OCI-M2 (cell line): ENCODE measurements around the gene MPND.
"Not testable (repeated sequence)": the region's sequence is repeated elsewhere in the genome, so short reads cannot be mapped to it uniquely, and the experiment has no call there.

Experiments
- DNase-seq: peaks from one replicate; lab custom pipeline; 2025; ENCODE audit not compliant: unreplicated experiment; lab: John Stamatoyannopoulos, UW

Gene MPND

DNA sequence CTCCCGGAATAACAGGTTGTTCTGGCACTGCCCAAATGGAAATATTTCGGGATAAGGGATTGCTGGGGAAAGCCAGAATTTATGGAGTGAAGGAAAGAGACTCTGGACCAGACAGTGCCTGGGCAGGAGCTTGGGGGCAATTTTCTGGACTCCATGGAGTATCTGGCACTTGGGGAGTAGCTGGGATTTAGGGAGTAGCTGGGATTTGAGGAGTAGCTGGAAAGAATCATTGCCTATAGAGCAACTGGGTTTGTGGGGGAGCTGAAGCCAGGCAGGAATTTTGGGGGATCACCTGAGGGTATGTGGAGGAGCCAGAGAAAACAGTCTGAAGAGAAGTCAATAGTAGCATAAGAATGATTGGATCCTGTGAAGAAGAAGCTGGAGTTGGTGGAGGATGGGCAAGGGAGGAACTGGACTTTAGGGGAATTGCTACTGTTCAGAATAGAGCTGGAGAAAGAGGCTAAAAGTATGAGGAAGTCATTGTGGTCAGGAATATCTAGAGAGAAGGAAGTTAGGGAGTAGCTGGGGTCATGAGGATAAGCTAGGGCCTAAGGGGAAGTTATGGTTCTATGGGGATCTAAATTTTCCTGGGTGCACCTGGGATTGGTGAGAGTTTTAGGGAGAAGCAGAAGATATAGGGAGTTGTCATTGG, 24.2 kb upstream of the MPND start:
- no peak for DNase-seq

DNA sequence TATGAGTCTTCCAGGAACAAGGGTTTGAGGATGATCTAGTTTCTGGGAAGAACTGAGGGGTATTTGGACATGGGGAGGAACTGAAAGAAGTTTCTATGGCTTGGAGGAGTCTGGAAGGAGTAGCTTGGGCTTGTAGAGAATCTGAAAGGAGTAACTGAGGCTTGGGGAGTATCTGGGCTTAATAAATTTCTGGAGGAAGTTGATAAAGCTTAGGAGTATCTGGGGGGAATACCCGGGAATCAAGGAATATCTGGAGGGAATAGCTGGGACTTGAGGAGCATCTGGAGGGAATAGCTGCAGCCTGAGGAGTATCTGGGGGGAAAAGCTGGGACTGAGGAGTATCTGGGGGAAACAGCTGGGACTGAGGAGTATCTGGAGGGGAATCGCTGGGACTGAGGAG, 22.9 kb upstream of the MPND start:
- DNase-seq, result no peak

DNA sequence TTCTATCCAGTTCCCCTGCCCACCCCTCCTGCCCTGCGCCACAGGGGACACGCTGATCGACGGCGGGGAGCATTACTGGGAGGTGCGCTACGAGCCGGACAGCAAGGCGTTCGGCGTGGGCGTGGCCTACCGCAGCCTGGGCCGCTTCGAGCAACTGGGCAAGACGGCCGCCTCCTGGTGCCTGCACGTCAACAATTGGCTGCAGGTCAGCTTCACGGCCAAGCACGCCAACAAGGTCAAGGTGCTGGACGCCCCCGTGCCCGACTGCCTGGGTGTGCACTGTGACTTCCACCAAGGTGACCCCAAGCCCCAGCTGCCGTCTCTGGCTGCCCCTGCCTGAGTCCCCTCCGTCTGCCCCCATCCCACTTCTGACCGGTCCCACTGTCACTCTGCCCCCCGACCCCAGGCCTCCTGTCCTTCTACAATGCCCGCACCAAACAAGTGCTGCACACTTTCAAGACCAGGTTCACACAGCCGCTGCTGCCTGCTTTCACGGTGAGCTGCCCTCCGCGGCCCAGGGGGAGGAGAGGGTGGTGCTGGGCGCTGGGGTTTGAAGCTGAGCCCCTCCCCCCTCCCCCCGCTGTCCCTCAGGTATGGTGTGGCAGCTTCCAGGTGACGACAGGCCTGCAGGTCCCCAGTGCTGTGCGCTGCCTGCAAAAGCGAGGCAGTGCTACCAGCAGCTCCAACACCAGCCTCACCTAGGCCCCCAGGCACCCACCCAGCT, 20.3 kb upstream of the MPND start:
- no peak for DNase-seq

DNA sequence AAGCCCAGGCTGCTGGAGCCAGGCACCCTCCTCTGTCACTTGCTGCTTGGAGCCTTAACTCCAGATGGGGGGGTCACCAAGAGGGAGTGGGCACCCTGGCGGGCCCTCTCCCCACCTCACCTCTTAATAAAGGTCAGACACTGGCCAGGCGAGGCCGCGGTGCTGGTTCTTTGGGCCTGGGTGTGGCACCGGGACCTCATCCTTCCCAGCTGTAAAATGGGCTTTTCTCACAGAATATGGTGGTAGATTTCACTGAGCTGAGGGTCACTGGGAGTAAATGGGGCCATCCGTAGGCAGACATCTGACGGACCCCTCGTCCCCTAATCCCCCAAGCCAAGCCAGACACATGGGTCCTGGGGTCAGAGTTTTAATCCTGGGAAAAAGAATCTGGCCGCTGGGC, 19.7 kb upstream of the MPND start:
- no peak for DNase-seq

DNA sequence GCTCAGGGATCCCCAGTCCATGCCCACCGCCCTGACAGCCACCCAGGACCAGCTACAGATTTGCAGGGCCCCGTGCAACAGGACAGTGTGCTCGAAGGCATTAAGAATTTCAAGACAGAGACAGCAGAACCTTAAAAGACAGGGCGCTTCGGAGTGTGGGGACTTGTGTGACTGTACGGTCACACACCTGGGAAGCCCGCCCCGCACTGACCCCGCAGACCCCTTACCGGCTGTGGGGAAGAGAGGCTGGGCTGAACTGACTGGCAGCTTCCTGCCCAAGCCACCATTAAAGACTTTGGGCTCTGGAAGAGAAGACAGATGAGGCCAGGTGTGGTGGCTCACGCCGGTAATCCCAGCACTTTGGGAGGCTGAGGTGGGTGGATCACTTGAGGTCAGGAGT, 19.1 kb upstream of the MPND start:
- no peak for DNase-seq

DNA sequence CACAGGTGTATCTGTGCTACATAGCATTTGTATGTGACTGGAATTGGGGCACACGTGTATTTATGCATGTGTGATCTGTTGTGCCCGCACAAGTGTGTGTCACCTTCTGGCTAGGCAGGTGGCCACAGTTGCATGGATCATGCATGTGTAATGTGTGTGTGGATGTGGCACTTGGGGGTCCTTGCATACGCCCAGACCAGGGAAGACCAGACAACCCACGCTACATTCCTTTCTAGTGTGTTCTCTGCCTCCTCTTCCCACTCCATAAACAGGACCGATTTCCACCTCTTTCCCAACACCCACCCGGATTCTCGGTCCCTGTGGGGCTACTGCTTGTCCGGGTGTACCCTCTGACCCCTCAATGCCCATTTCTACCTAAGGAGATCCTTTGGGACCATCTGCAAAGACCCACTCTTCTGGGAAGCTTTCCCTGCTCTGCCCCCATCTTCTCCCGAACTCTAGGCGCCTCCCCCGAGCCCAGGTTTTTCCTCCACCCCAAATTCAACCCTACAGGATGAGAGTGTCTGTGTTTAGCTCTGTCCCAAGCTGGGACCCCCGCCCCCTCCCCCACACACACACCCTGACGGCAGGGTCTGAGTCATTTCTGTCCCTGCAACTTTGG, 17.0 kb upstream of the MPND start:
- DNase-seq, result no peak

DNA sequence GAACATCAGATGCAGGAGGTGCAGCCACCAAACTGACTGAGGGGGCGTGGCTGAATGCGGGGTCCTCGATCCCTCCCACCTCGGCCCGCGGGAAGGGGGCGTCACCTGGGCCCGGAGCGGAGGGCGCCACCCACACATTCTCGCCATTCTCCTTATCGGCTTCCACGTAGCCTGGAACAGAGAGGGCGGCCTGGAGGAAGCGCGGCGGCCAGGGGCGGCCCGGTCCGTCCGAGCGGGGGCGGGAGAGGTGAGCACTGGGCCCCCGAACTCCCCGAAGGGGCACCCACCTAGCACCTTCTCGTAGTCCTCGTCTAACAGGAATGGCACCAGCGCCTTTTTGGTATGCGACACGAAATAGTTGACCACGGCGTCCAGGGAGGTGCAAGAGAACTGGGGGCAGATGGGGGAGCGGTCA, 16.5 kb upstream of the MPND start:
- DNase-seq, result no peak

DNA sequence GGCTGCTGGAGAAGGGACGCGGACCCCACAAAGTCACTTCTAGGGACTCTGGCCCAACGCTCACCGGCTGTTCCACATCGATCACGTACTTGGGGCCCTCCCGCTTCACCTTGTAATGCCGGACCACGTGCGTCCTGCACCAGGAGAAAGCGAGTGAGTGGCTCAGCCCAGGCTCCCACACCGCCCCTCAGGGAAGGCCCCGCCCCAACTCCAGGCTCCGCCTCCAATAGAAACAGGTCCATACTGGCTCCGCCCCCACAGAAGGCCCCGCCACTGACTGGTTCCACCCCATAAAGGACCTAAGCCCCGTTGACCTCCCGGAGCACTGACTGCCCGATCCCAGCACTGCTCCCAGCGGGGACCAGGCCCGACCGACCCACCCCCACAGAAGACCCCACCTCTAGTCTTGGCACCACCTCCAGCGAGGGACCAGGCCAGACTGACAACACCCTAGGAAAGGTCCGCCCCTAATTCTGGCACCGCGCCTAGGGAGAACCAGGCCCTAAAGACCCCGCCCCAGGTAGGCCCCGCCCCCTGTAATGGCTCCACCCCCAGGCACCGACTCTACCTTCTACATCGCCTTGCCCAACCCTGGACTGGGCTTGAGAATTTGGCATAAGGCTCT, 16.0 kb upstream of the MPND start:
- peak; percentile 87 for DNase-seq

DNA sequence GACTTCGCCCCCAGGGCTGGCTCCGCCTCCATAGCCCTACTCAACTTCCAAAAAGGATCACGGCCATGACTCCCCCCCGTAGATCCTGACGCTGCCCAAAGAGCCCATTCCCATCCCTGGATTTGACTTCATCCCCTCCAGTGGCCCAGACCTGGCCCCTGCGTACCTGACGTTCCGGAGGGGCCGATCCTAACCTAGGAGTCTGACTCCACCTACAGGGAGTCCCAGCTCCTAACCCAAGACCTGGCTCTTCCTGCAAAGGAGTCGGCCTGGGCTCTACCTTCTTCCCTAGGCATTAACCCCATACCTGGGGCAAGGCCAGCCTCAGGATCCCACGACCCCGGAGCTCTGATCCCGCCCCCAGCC, 15.5 kb upstream of the MPND start:
- no peak for DNase-seq

DNA sequence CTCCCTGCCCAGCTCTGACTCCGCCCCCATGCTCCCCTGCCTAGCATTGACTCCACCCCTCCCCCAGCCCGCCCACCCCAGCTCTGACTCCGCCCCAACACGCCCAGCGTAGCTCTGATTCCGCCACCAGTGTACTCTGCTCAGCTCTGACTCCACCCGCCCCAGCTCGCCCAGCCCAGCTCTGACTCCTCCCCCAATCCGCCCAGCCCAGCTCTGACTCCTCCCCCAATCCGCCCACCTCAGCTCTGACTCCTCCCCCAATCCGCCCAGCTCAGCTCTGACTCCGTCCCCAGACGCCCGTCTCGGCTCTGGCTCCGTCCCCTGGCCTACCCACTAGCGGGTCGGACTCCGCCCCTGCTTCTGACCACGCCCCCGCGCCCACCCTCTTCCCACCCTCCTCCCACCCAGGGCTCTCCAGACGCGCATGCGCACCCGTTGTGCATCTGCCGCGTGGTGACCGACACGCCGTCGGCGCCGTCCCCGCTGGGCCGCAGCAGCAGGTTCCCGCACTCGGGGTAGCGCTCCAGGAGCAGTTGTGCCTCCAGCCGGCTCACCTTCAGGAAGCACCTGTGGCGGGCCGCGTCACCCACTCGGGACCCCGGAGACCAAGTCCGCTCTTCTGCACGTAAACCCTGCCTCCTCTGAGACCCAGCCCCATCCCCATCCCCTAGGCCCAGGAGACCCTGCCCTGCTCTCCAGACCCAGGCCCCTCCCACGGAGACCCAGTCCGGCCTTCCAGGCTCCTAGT, 14.9 kb upstream of the MPND start:
- peak; percentile 79 for DNase-seq

DNA sequence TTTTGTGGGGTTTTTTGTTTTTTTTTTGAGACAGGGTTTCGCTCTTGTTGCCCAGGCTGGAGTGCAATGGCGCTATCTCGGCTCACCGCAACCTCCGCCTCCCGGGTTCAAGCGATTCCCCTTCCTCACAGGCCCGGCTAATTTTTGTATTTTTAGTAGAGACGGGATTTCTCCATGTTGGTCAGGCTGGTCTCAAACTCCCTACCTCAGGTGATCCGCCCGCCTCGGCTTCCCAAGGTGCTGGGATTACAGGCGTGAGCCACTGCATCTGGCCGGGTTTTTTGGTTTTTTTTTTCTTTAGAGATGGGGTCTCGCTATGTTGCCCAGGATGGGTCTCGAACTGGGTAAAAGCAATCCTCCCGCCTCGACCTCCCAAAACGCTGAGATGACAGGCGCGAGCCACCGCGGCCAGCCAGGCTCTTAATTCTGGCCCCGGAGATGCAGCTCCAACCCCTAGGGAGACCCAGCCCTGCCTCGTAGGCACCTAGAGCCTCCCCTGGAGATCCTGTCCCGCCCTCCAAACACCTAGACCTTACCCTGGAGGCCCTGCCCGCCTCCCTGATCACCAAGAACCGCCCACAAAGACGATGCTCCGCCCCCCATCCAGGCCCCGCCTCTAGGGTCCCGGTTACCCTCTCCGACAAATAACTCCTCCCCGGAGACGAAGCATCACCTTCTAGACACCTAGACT, 14.2 kb upstream of the MPND start:
- not testable (repeated sequence) for DNase-seq

DNA sequence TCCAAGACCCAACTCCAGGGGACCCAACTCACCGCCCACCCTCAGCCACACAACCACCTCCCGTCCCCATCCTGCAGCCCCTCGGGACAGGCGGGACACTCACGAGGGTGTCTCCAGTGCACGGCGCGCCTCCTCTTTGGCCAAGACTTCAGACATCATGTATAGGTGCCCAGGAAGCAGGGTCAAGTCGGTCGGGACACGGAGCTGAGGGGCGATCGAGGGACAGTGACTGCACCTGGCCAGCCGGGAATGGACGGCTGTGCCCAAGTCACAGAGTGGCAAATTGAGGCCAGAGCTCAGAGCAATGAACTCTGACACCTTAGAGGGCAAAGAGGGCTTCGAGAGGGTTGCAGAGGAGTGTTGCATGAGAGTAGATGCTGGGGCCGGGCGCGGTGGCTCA, 13.5 kb upstream of the MPND start:
- no peak for DNase-seq

DNA sequence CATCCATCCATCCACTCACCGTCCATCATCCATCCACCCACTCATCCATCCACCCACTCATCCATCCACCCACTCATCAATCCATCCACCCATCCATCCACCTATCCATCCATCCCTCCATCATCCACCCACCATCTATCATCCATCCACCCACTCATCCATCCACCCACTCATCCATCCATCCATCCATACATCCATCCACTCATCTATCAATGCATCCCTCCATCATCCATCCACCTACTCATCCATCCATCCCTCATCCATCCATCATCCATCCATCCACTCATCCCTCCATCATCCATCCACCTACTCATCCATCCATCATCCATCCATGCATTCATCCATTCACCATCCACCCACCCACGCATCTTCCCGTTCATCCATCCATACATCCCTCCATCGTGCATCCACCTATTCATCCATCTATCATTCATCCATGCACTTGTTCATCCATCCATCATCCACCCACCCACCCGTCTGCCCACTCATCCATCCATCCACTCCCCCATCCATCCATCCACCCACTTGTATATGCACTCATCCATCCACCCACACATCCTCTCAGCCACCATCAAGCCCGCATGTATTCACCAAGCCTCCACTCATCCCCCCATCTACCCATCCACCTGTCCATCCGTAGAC, 8.3 kb upstream of the MPND start:
- no peak for DNase-seq

DNA sequence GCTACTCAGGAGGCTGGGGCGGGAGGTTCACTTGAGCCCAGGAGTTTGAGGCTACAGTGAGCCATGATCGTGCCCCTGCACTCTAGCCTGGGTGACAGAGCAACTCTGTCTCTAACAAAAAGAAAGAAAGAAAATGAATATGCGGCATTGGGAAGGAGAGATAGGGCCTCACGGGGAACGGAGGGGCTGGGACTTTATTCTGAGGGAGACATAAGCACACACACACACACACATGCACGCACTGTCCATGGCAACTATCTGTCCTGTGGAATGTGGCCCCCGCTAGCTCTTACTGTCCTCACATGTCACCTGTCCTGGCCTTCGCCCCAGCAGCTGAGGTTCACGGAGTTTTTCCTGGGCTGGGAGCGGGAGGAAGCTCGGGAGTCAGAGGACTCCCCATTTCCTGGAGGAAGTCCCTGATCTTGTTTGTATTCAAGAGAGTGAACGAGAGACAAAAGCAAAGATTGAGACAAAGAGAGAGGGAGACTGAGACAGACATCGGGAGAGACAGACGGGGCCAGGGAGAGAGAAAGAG, 5.4 kb upstream of the MPND start:
- DNase-seq, result no peak

DNA sequence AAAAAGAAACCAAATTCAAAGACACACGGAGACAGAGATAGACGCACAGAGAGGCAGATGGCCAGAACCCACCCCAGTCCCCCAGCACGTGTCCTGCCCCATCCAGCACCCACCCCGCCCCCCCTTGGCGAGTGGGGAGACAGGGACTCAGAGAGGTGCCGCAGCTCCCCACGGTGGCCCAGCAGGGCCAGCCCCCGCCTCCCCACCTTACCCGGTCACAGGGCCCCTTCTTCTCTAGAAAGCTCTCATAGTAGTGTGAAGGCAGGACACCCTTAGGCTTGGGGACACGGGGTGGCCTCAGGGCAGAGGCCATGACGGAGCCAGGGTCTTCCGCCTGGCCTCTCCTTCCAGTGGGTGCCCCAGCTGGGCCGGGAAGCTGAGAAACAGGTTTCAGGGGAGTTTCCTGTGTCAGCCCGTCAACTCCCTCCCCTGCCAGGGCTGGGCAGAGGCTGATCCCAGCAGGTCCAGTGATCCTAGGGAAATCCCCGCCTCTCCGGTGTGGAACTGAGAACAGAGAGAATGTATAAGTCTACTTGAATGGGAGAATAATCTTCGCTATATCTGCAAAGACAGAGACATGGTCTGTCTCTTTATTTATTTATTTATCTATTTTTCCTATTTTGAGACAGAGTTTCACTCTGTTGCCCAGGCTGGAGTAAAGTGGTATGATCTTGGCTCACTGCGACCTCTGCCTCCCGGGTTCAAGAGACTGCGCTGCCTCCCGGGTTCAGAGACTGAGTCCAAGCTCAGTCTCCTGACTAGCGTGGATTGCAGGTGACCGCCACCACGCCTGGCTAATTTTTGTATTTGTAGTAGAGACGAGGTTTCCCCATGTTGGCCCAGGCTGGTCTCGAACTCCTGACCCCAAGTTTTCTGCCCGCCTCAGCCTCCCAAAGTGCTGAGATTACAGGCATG, 4.7 kb upstream of the MPND start, which contains the start of gene STAP2:
Gene STAP2, minus strand, starts transcription at position 387 of the 915 bp plus-strand sequence. Its CDS starts 74 bp downstream, at position 313.
- DNase-seq, result no peak

DNA sequence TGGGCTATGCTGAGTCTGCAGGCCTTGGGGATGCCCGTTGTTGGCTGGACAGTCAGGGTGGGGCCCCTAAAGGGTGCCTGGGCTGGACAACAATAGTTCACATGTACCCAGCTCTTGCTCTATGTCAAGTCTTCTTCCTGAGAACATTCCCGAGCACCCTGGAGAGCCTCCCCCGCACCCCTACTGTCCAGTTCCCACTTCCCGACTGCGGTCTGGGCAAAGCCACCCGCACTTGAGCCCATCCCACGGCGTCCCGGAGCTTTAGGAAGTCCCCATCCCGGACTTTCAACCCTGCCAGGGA, 1.1 kb upstream of the MPND start:
- DNase-seq, result no peak

DNA sequence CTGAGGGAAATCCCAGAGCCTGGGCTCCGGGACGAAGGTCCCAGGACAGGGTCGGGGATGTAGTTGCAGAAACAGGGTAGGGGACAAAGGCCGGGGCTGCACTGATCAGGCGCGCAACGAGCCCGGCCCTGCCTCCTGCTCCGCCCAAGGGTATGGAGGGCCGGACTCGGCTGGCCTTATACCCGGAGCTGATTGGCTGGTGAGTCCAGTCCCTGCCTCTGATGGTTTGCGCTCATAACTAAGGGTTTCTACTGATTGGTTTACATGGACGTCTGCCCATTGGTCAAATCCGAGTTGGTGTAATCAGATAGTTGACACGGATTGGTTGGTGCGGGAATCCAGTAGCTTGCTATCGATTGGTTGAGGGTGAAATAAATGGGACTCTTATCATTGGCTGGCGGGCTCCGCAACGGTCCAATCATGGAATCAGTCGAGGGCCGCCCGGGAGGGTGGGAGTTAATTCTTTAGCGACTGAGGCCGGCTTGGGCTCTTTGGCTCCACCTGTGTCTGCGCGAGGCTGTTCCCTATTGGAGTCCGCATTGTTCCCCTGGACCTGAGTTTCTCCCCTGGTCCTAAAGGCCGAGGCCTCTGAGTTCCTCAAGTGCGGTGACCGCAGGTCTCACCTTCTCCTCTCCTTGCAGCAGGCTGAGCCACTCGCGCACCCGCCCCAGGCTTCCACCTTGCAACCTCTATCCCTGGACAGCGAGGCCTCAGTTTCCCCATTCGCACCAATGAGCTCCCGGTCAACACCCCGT, 570 bp upstream of the MPND start:
- DNase-seq, result peak; percentile 87

DNA sequence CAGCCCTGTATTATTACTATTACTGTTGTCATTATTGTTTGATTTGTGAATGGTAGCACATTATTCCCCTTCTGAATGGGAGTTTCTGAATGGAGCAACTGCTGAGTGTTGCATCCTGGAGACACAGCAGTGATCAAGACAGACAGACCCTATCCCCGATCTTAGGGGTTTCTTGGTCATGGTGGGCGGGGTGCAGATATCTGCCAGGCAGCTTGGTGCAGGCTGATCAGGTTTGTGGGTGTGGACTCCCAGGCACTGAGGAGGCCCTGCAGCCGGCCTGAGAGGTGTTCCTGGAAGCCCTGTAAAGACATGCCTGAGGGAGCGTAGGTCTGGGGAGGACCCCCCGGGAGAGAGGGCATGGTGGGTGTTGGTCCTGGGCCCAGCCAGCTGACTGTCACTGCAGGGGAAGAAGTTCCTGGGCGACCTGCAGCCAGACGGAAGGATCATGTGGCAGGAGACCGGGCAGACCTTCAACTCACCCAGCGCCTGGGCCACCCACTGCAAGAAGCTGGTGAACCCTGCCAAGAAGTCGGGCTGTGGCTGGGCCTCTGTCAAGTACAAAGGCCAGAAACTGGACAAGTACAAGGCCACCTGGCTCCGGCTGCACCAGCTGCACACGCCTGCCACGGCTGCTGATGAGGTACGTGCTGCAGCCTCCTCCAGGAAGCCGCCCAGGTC, 2.1 kb downstream of the MPND start:
- DNase-seq, result no peak
